Fibroblast of skin of left biceps (primary cell): ENCODE data around the gene B4GALNT1.
"Not testable (repeated sequence)": the region's sequence is repeated elsewhere in the genome, so short reads cannot be mapped to it uniquely, and the experiment has no call there.

ENCODE experiments used
- DNase-seq, 2 experiments: peaks; one replicate each; pipeline ENCODE4 v3.0.0-alpha.2; 2013; ENCODE audit warnings: low read depth in 2 of 2

The B4GALNT1 gene

GRCh38 chr12:57637364-57637763 is 4.4 kb upstream of the B4GALNT1 start:
- no peak for DNase-seq

GRCh38 chr12:57636731-57637130 is 3.7 kb upstream of the B4GALNT1 start:
- DNase-seq, result not testable (repeated sequence)

GRCh38 chr12:57632073-57632957 is 686 bp downstream of the B4GALNT1 start:
- no peak for DNase-seq

GRCh38 chr12:57631566-57632072 is 1.4 kb downstream of the B4GALNT1 start:
- DNase-seq, result no peak

- DNase-seq, result no peak
Observed at GRCh38 chr12:57630891-57631433, 2.0 kb downstream of the B4GALNT1 start.

- DNase-seq, result no peak
Observed at GRCh38 chr12:57629897-57630471, 3.0 kb downstream of the B4GALNT1 start.

GRCh38 chr12:57628280-57629191 is 4.5 kb downstream of the B4GALNT1 start:
- no peak for DNase-seq

GRCh38 chr12:57627501-57628279 is 5.3 kb downstream of the B4GALNT1 start:
- DNase-seq, result no peak

GRCh38 chr12:57626921-57627445 is 6.0 kb downstream of the B4GALNT1 start:
- no peak for DNase-seq

GRCh38 chr12:57626111-57626920 is 6.7 kb downstream of the B4GALNT1 start:
- DNase-seq, result no peak

GRCh38 chr12:57625261-57626032 is 7.6 kb downstream of the B4GALNT1 start:
- no peak for DNase-seq

GRCh38 chr12:57624441-57625220 is 8.4 kb downstream of the B4GALNT1 start:
- no peak for DNase-seq

GRCh38 chr12:57623811-57624390 is 9.1 kb downstream of the B4GALNT1 start:
- DNase-seq, result no peak

- DNase-seq, result no peak
Observed at GRCh38 chr12:57623385-57623784, 9.6 kb downstream of the B4GALNT1 start.

GRCh38 chr12:57622293-57623245 is 10.4 kb downstream of the B4GALNT1 start:
- DNase-seq, result no peak

GRCh38 chr12:57621497-57622292 is 11.3 kb downstream of the B4GALNT1 start:
- DNase-seq, result no peak
